ENCODE measurements around the gene FRG2.

DNA sequence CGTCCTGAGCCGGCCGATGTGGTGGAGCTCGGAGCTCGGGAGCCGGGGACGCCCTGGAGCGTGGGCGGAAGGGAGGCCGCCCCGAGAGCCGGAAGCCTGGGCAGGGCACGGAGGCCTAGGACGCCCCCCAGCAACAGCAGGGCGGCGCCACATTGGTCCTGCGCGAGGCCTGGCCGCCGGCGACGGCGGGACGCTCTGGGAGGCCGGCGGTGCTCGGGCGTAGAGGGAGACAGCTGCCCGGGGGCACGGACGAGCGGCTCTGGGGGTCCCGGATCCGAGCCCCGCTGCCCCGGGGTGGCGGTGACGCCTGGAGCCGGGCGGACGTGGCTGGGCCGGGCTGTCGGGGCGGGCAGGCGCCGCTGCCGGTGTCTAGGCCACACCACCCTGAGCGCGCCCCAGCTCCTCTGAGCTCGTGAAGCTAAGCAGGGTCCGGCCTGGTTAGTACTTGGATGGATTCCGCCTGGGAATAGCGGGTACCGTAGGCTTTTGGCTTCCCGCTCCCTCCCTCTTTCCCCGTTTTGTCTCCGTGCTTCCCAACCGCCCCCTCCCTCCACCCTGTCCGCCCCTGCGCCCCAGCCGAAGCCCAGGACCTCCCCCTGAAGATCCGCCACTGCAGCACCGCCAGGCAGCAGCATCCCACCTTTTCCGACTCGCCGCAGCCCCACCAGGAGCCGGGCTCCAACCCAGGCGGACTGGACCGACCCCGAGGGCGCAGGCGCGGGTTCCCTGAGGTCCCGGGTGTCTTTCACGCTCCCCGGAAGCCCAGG lies 12.1 kb downstream of the FRG2 start:
- TF ChIP-seq EP300 (IDR thresholded peaks at IDR 0.05; ENCODE audit: borderline replicate concordance in 1 of 2, control insufficient read depth in 1 of 2, low read depth in 2 of 2, low read length in 2 of 2): no peak
- TF ChIP-seq, protein P1, sequence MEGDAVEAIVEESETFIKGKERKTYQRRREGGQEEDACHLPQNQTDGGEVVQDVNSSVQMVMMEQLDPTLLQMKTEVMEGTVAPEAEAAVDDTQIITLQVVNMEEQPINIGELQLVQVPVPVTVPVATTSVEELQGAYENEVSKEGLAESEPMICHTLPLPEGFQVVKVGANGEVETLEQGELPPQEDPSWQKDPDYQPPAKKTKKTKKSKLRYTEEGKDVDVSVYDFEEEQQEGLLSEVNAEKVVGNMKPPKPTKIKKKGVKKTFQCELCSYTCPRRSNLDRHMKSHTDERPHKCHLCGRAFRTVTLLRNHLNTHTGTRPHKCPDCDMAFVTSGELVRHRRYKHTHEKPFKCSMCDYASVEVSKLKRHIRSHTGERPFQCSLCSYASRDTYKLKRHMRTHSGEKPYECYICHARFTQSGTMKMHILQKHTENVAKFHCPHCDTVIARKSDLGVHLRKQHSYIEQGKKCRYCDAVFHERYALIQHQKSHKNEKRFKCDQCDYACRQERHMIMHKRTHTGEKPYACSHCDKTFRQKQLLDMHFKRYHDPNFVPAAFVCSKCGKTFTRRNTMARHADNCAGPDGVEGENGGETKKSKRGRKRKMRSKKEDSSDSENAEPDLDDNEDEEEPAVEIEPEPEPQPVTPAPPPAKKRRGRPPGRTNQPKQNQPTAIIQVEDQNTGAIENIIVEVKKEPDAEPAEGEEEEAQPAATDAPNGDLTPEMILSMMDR (IDR thresholded peaks at IDR 0.05 in 2 of 3, conservative IDR thresholded peaks at IDR 0.05 in 1 of 3; ENCODE audit: control insufficient read depth in 2 of 3, extremely low read depth in 1 of 3, insufficient read depth in 1 of 3, low read depth in 3 of 3, low read length in 3 of 3): no peak
- TF ChIP-seq, protein P2, sequence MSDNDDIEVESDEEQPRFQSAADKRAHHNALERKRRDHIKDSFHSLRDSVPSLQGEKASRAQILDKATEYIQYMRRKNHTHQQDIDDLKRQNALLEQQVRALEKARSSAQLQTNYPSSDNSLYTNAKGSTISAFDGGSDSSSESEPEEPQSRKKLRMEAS (IDR thresholded peaks at IDR 0.05; ENCODE audit: low read depth, low read length): no peak
- TF ChIP-seq SMC3 (IDR thresholded peaks at IDR 0.05; ENCODE audit: borderline replicate concordance, low read length): no peak
- no peak for TF ChIP-seq TAF1 (IDR thresholded peaks at IDR 0.05; ENCODE audit: borderline replicate concordance, low read depth, low read length)
- TF ChIP-seq BHLHE40 (IDR thresholded peaks at IDR 0.05; ENCODE audit: borderline replicate concordance in 1 of 2, low read depth in 2 of 2, low read length in 1 of 2): no peak
